Measurements from ENCODE around the gene UGDH.

- TF ChIP-seq POLR2A (IDR thresholded peaks at IDR 0.05; ENCODE audit: extremely low read depth, insufficient read length) = no peak
- TF ChIP-seq CTCF (IDR thresholded peaks at IDR 0.05; ENCODE audit: low read depth, low read length) = no peak
- peak; percentile 98 for TF ChIP-seq MAX (IDR thresholded peaks at IDR 0.05; ENCODE audit: low read depth, low read length)
Measured at GRCh38 chr4:39568805-39569204, 41.6 kb upstream of the UGDH start.
